ENCODE data around the gene FAM149A. TPM values are rescaled to one million over a fixed set of nuclear protein-coding genes. Genes with fewer than 3 reads are reported as not detected.

FAM149A gene
- total RNA-seq, 2 donors from 2014 or later: 10.1 to 16.5 TPM

DNA sequence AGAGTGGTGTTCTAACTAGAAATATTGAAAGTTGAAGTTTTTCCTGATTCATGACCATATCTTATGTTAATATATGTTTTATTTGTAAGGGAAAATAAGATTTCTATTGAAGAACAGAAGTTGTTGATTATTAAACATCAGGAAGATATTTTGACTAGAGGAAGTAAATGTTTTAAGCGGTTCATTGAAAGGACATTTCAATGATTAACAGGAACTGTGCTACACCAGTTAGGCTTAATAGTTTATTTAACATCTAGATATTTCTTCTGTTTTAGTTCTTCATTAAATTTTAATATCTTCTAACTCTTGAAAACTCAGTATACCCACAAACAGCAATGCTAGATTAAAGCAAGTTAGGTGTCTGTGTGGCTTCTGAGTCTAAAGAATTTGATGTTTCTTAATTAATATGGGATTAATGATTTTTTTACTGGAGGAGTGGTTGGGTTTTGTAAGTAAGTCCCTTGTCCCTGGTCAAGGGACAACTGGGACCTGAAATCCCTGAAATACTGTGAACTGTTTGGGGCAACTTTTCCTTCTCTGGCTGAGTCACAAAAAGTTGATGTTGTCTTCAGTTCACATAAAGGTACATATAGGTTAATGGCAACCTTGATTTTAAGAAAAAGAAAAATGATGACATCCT, 44.0 kb downstream of the FAM149A start:
- no peak for DNase-seq (ENCODE audit: low spot score)
- intact Hi-C loops (cut with DNase I): no loop called here

- intact Hi-C loops (cut with DNase I): no loop called here
- DNase-seq (ENCODE audit: low spot score): no peak
Observed at GRCh38 chr4:186149872-186150271, 45.4 kb downstream of the FAM149A start.

GRCh38 chr4:186150926-186151325, 46.4 kb downstream of the FAM149A start:
- DNase-seq (ENCODE audit: low spot score): no peak
- intact Hi-C loops (cut with DNase I): no loop called here

DNA sequence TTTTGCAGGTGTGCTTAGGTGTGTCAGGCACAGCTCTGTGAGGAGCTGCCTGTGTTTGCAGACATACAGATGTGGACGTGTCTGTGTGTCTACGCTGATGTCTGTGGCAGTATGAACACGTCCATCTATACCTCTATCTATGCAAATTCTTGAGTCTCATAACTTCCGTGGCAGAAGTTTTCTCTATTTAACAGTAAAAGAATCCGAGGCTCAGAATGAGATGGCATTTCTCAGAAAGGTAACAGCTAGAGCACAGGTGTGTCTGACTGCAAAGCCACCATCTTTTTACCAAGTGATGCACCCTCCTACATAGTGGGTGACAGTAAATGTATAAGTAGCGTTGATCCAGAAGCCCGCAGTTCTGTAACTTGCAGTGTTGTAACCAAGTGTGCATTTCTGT, 47.0 kb downstream of the FAM149A start:
- intact Hi-C loops (cut with DNase I): no loop called here

GRCh38 chr4:186158021-186158813, 53.7 kb downstream of the FAM149A start:
- no peak for DNase-seq (ENCODE audit: low spot score)
- intact Hi-C loops (cut with DNase I): no loop called here

More for the DNA sequence above, 47.0 kb downstream of the FAM149A start:
- no peak for DNase-seq (ENCODE audit: low spot score)

DNA sequence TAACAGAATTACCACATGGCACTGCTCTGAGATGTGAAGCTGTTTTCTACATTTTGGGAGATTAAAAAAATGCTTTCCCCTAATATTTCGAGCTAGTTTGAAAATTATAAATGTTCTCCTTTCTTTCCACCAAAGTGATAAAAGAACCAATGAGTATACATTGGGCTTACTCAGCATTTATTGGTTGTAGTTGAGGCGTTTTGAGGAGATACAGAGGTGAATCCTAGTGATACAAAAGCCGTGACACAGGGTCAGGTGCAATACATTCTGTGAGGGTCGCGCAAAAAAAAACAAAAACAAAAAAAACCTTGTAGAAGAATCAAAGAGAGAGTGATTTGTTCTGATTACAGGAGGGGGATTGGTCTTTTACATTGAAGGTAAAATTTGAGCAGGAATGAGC, 54.5 kb downstream of the FAM149A start:
- intact Hi-C loops (cut with DNase I): no loop called here
- no peak for DNase-seq (ENCODE audit: low spot score)

- intact Hi-C loops (cut with DNase I): loop anchor here in 1 of 2 donors (1.0 kb wide), 1 partner anchor 37 kb away; no protein-coding TSS in a partner anchor
- DNase-seq (ENCODE audit: low spot score): no peak
Observed at GRCh38 chr4:186159613-186160012, 55.1 kb downstream of the FAM149A start.

DNA sequence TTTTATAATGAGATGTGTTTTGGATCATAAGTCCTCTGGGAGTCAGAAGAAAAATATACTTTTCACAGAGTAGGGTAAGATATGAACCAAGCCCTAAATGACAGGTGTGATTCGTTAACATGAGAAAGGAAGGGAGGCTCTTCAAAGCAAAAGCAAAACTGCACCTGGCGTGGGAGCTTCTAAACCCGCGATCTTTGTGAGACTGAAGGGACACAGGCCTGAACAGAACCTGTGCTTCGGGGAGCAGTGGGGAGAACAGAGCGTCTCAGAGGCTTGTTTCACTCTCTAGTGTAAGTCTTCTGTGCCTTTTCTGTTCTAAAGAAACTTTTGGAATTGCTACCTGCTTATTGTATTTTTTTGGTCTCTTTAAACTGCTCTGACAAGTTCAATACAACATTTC, 56.6 kb downstream of the FAM149A start:
- DNase-seq (ENCODE audit: low spot score): no peak
- intact Hi-C loops (cut with DNase I): no loop called here

GRCh38 chr4:186166852-186167512, 62.5 kb downstream of the FAM149A start:
- intact Hi-C loops (cut with DNase I): loop anchor here in 1 of 2 donors (5.0 kb wide), 1 partner anchor 1970 kb away; no protein-coding TSS in a partner anchor
- DNase-seq (ENCODE audit: low spot score): no peak

- intact Hi-C loops (cut with DNase I): loop anchor here in 1 of 2 donors (5.0 kb wide), 1 partner anchor 1970 kb away; no protein-coding TSS in a partner anchor
- no peak for DNase-seq (ENCODE audit: low spot score)
Observed at GRCh38 chr4:186167605-186168004, 63.1 kb downstream of the FAM149A start.

DNA sequence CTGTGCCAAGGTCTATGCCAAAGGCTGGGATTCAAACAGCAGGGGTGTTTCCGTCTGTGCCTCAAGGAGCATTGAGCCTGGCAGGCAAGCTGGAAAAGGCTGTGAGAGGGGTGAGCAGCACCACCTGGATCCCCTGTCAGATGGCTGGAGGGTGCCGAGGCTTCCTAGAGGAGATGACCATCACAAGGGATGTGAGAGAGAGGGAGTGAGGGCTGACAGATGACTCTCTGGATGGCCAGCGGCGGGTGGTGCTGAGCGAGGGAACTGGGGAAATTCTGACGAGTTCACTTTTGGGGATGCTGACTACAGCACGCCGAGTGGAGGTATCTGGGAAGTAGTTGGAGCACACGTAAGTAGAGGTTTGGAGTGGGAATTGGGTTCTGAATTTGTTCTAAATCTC, 64.2 kb downstream of the FAM149A start:
- intact Hi-C loops (cut with DNase I): loop anchor here in 1 of 2 donors (5.0 kb wide), 1 partner anchor 1971 kb away; no protein-coding TSS in a partner anchor
- peak; percentile 70 for DNase-seq (ENCODE audit: low spot score)

- intact Hi-C loops (cut with DNase I): loop anchor here in 1 of 2 donors (5.0 kb wide), 1 partner anchor 1972 kb away; no protein-coding TSS in a partner anchor
- no peak for DNase-seq (ENCODE audit: low spot score)
Observed at GRCh38 chr4:186169333-186169944, 64.9 kb downstream of the FAM149A start.

DNA sequence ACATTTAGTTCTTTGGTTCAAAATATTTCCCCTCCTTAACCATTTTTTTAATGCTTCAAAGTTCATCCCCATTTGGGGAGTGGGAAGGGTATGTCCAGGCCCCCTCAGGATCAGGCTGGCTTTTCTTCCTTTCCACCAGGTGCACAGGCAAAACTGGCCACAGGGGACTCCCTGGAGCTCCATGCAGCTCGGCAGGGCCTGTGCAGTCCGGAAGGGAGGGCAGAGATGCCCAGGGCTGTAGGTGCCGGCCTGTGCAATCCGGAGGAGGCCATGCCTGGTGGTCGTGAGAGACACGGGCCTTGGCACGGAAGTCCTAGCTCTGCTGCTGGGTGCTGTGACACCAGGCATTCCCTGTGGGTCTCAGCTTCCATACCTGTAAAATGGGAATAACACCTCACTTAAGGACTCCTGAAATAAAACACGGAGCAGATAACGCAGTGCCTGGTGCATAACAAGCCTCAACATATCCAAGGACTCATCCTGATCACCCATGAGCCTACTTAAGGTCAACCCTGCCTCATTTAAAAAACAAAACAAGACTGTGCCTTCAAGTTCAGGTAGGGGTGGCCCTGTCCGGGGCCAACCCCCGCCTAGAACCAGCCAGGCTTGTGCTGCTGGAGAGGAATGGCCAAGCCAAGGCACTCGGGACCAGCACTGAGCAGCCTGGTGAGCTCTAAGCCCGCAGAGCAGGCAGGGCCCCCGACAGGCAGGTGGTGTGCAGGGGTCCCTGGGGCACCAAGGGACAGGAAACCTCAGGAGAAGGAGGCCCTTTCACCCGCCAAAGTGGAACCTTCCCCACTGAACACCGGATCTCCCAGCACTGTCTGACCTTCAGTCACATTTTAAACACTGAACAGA, 65.7 kb downstream of the FAM149A start:
- no peak for DNase-seq (ENCODE audit: low spot score)

GRCh38 chr4:186170966-186171365, 66.5 kb downstream of the FAM149A start:
- no peak for DNase-seq (ENCODE audit: low spot score)
- intact Hi-C loops (cut with DNase I): no loop called here

More for the DNA sequence above, 65.7 kb downstream of the FAM149A start:
- intact Hi-C loops (cut with DNase I): loop anchor here in 1 of 2 donors (5.0 kb wide), 1 partner anchor 1973 kb away; no protein-coding TSS in a partner anchor

- no peak for DNase-seq (ENCODE audit: low spot score)
- intact Hi-C loops (cut with DNase I): no loop called here
Observed at GRCh38 chr4:186172546-186172945, 68.0 kb downstream of the FAM149A start.

GRCh38 chr4:186188107-186188506, 83.6 kb downstream of the FAM149A start:
- DNase-seq (ENCODE audit: low spot score): no peak
- intact Hi-C loops (cut with DNase I): no loop called here

GRCh38 chr4:186189656-186190055, 85.2 kb downstream of the FAM149A start:
- intact Hi-C loops (cut with DNase I): loop anchor here in 1 of 2 donors (10.0 kb wide), 1 partner anchor 1815 kb away; no protein-coding TSS in a partner anchor
- DNase-seq (ENCODE audit: low spot score): no peak

GRCh38 chr4:186190581-186191199, 86.2 kb downstream of the FAM149A start:
- intact Hi-C loops (cut with DNase I): loop anchor here in 1 of 2 donors (10.0 kb wide), 1 partner anchor 1816 kb away; no protein-coding TSS in a partner anchor
- no peak for DNase-seq (ENCODE audit: low spot score)
